ENCODE data around the gene ENPP6. TPM values are rescaled to one million over a fixed set of nuclear protein-coding genes. Genes with fewer than 3 reads are reported as not detected.
A peak's percentile ranks its signal among the peaks of the same experiment; 100 is the strongest.
"Not testable (repeated sequence)": the region's sequence is repeated elsewhere in the genome, so short reads cannot be mapped to it uniquely, and the experiment has no call there.

The ENPP6 gene
- total RNA-seq, 1 donor from 2014 or later, result 0.60 TPM

- no peak for DNase-seq (ENCODE audit: low spot score)
These were observed 17.9 kb upstream of the ENPP6 start for GRCh38 chr4:184235526-184235925.

- no peak for DNase-seq (ENCODE audit: low spot score)
These were observed 16.5 kb upstream of the ENPP6 start for GRCh38 chr4:184234155-184234554.

- no peak for DNase-seq (ENCODE audit: low spot score)
These were observed 15.3 kb upstream of the ENPP6 start for GRCh38 chr4:184232975-184233374.

GRCh38 chr4:184232202-184232601 lies 14.5 kb upstream of the ENPP6 start:
- DNase-seq (ENCODE audit: low spot score), result peak; percentile 33

- no peak for DNase-seq (ENCODE audit: low spot score)
These were observed 13.9 kb upstream of the ENPP6 start for GRCh38 chr4:184231573-184231972.

- no peak for DNase-seq (ENCODE audit: low spot score)
These were observed 10.5 kb upstream of the ENPP6 start for GRCh38 chr4:184228056-184228705.

GRCh38 chr4:184216515-184216914 lies 1.2 kb downstream of the ENPP6 start:
- peak; percentile 3 for DNase-seq (ENCODE audit: low spot score)

DNA sequence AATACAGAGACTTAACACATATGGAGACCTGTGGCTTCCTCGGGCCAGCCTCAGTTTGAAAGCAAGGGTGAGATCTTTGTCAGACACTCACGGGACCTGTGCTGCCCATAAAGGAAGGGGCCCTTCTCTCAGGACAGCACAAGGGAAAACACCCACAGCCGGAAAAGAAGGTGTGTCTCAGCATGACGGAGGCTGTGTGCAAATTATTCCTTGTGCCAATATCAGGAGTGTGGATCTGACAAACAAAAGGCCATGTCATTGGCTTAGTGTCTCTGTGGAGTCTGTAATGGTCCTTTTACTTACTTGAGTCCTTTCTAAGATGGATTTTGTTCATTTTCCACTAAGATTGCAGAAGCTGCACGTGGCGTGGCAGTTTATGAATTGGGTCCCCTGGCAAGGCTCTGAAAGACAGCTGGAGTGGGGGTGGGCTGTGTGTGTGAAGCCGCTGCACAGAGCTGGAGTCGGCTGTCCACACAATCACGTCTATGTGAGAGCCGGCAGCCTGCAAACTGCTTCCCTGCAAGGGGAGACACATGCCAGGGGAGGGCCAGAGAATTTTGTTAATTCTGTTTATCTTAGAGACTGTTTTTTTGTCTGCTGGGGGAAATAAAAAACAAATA lies 1.9 kb downstream of the ENPP6 start:
- peak; percentile 9 for DNase-seq (ENCODE audit: low spot score)

- DNase-seq (ENCODE audit: low spot score), result no peak
These were observed 2.7 kb downstream of the ENPP6 start for GRCh38 chr4:184214931-184215330.

- not testable (repeated sequence) for DNase-seq (ENCODE audit: low spot score)
These were observed 9.7 kb downstream of the ENPP6 start for GRCh38 chr4:184207734-184208607.

- DNase-seq (ENCODE audit: low spot score), result no peak
These were observed 12.4 kb downstream of the ENPP6 start for GRCh38 chr4:184205243-184205642.

- DNase-seq (ENCODE audit: low spot score), result no peak
These were observed 14.4 kb downstream of the ENPP6 start for GRCh38 chr4:184203300-184203699.

- no peak for DNase-seq (ENCODE audit: low spot score)
These were observed 16.5 kb downstream of the ENPP6 start for GRCh38 chr4:184201179-184201578.

- no peak for DNase-seq (ENCODE audit: low spot score)
These were observed 17.4 kb downstream of the ENPP6 start for GRCh38 chr4:184200296-184200695.

DNA sequence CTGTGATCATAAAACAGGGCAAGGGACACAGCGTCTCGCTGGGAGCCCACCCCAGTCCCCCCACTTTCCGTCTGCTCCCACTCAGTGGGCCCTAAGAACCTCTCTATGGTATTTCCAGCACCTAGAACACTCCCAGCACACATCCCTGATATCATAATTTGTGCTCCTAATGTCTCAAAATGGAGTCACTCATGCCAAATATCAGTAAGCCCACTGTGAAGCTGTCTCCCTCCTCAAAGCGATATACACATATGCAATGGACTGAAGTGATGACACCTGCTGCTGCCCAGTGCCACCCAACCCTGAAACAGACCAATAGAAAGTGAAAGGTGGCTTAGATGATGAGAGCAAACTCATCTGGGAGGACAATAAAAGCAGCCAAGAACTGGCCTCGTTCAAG lies 17.9 kb downstream of the ENPP6 start:
- DNase-seq (ENCODE audit: low spot score), result no peak

DNA sequence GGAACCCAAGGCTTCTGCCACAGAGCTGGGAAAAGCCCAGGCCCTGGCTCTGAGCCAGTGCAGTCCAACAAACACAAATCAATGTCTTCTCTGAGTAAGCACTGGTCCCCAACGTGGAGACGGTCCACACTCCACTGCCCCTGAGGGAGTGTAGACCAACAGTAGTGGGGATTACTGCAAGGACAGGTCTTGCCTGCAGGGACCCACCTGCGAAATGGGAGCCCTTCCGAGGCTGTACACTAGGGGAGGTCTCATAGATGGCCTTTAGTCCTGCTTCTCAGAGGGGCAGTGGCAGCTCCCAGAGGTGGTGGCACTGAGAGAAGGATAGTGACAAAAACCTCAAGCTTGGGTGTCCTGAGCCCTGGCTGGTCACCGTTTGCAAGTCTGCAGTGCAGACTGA lies 19.5 kb downstream of the ENPP6 start:
- DNase-seq (ENCODE audit: low spot score), result no peak

GRCh38 chr4:184197536-184198082 lies 20.1 kb downstream of the ENPP6 start:
- no peak for DNase-seq (ENCODE audit: low spot score)

- no peak for DNase-seq (ENCODE audit: low spot score)
These were observed 20.8 kb downstream of the ENPP6 start for GRCh38 chr4:184196730-184197385.

DNA sequence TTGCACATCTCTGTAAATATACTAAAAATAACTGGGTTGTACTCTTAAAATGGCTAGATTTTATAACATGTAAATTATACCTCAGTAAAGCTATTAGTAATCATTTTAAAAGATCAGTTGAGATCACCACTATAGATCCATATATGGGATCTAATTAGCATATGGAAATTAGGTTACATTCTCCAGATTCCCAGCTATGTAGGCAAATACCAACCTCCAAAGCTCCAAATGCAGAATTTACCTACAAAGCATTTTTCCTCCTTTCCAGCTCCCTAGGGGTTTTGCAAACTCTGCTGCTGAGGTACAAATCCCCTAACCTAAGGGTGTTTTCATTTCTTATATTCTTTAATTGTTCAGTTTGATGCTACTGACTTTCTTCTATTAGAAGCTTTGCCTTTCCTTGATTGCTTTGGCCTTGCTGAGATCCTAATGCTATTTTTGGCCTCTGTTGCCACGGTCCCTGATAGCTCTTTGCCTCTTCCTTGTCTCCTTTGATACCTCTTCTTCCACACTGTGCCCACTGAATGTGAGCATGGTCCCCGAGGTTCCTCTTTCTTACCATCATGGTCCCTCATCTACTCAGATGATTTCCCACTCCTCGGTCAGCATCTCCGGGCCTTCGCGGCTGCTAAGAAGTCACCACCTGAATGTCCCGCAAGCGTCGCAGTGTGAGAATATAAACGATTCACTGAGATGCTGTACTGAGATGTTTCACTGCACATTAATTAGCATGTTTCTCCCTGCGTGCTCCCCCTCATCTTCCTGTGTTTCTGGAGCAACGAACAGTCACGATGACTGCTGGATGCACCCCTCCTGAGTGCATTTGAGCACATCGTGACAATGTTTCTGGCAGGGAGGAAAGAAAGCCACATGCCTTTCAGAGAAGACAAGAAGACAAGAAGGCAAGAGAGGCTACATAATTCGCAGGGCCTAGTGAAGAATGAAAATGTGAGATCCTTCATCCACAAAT lies 23.8 kb downstream of the ENPP6 start:
- no peak for DNase-seq (ENCODE audit: low spot score)

DNA sequence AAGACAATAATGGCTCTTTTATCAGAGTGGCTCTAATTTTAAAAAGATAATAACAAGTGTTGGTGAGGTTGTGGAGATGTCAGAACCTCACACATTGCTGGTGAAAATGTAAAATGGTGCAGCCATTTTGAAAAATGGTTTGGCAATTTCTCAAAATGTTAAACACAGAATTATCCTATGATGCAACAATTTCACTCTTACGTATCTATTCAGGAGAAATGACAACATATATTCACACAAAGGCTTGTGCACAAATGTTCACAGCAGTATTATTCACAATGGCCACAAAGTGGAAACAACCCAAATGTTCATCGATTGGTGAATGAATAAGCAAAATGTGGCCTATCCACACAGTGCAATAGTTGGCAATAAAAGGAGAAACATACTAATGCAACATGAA lies 24.7 kb downstream of the ENPP6 start:
- no peak for DNase-seq (ENCODE audit: low spot score)

GRCh38 chr4:184191267-184191666 lies 26.4 kb downstream of the ENPP6 start:
- no peak for DNase-seq (ENCODE audit: low spot score)
